AG04450 (cell line): ENCODE results near the gene ATP6V1C2. TPM values are rescaled to one million over a fixed set of nuclear protein-coding genes. Genes with fewer than 3 reads are reported as not detected.
"Not testable (repeated sequence)": the region's sequence is repeated elsewhere in the genome, so short reads cannot be mapped to it uniquely, and the experiment has no call there.

Source experiments
- CTCF ChIA-PET: fragments of 300-600, 350-600 bp; formaldehyde crosslinking; extraction: SDS; loops from one replicate; lab custom pipeline; 2022; ENCODE audit warnings: antibody characterized with exemption, inconsistent platforms; lab: Charles Lee
- POLR2A ChIA-PET: fragments of 350-600 bp; formaldehyde crosslinking; extraction: SDS; loops from one replicate; lab custom pipeline; 2021; ENCODE audit warnings: antibody characterized with exemption, inconsistent platforms; lab: Yijun Ruan, JAX
- DNase-seq: peaks from one replicate; pipeline ENCODE4 v3.0.0-alpha.2; 2011; ENCODE audit warnings: low read depth, low spot score
- H3K27ac ChIP-seq: one replicate; pipeline ENCODE4 v1.5.1; 2012; ENCODE audit warnings: low read depth, low read length, control low read depth
- H3K27me3 ChIP-seq: one replicate; pipeline ENCODE4 v1.6.0; 2012; ENCODE audit warnings: low read length; ENCODE audit not compliant: control insufficient read depth, insufficient read depth
- H3K4me3 ChIP-seq: 2 replicates; pipeline ENCODE4 v1.5.1; 2011; ENCODE audit warnings: mild to moderate bottlenecking, low read depth, low read length, control low read depth
- H3K9me3 ChIP-seq: 2 replicates; pipeline ENCODE4 v1.5.1; 2012; ENCODE audit warnings: low read length; ENCODE audit not compliant: control insufficient read depth, insufficient read depth
- CTCF ChIP-seq: IDR thresholded peaks from 2 replicates; pipeline ENCODE4 v1.5.1; 2011; ENCODE audit warnings: low read depth, low read length, control low read depth, inconsistent platforms
- polyA plus RNA-seq: library from polyadenylated mRNA; depleted of rRNA; stranded (reverse); fragments of >200 nt; gene quantifications from 2 replicates; pipeline ENCODE4 v1.2.3, GENCODE V29; 2011

ATP6V1C2 gene
- polyA plus RNA-seq, 1 experiment: 0.14 TPM

GRCh38 chr2:10814142-10814541 is 92.7 kb downstream of the ATP6V1C2 start:
- ChIA-PET CTCF (interaction anchor here (1.0 kb wide), 1 partner anchor 310 kb away, joined by 3 read pairs; no protein-coding TSS in a partner anchor), POLR2A (no interaction called here)
- Histone ChIP-seq H3K4me3 (no peak overlapping the region), H3K27me3 (peaks cover 15% of the 10 kb centered on the region), H3K27ac (no peak overlapping the region), H3K9me3 (no peaks in the 10 kb centered on the region)
- TF ChIP-seq CTCF: no peak
- DNase-seq: no peak

- CTCF ChIA-PET: interaction anchor here (1.0 to 1.1 kb wide), 2 partner anchors 18 to 310 kb away, joined by 3 to 6 read pairs; no protein-coding TSS in a partner anchor
- Histone ChIP-seq H3K9me3 (no peaks in the 10 kb centered on the region), H3K27me3 (peaks cover 21% of the 10 kb centered on the region), H3K4me3 (no peak overlapping the region), H3K27ac (no peak overlapping the region)
- POLR2A ChIA-PET: no interaction called here
- DNase-seq: no peak
- peak; percentile 32 for TF ChIP-seq CTCF
These were observed 93.3 kb downstream of the ATP6V1C2 start for GRCh38 chr2:10814571-10815331.

GRCh38 chr2:10817413-10817812 is 96.0 kb downstream of the ATP6V1C2 start:
- TF ChIP-seq CTCF: peak; percentile 28; the same call in 1 of the 2 replicates

GRCh38 chr2:10818305-10818704 is 96.9 kb downstream of the ATP6V1C2 start:
- POLR2A ChIA-PET, H3K9me3 ChIP-seq, H3K4me3 ChIP-seq, H3K27ac ChIP-seq, DNase-seq: not testable (repeated sequence)
- H3K27me3 ChIP-seq: peaks cover 38% of the 10 kb centered on the region
- CTCF ChIA-PET: interaction anchor here (1.2 to 1.6 kb wide), 4 partner anchors 12 to 314 kb away, joined by 4 to 6 read pairs (median 4); no protein-coding TSS in a partner anchor

More at GRCh38 chr2:10817413-10817812, 96.0 kb downstream of the ATP6V1C2 start:
- Histone ChIP-seq H3K27me3 (peaks cover 38% of the 10 kb centered on the region), H3K4me3 (no peak overlapping the region), H3K9me3 (no peaks in the 10 kb centered on the region), H3K27ac (no peak overlapping the region)
- ChIA-PET POLR2A (no interaction called here), CTCF (interaction anchor here (0.5 to 1.6 kb wide), 6 partner anchors 13 to 514 kb away, joined by 3 to 10 read pairs (median 4); no protein-coding TSS in a partner anchor)
- DNase-seq: no peak

GRCh38 chr2:10818984-10819383 is 97.6 kb downstream of the ATP6V1C2 start:
- ChIA-PET CTCF (interaction anchor here (1.2 kb wide), 1 partner anchor 14 kb away, joined by 4 read pairs; no protein-coding TSS in a partner anchor), POLR2A (no interaction called here)
- H3K27ac ChIP-seq: no peak overlapping the region
- DNase-seq: no peak
- H3K27me3 ChIP-seq: peaks cover 42% of the 10 kb centered on the region
- no peaks in the 10 kb centered on the region for H3K9me3 ChIP-seq
- H3K4me3 ChIP-seq: no peak overlapping the region
- TF ChIP-seq CTCF: no peak
